Neuronal stem cell (in vitro differentiated cells): ENCODE results near the gene IQUB.
A peak's percentile ranks its signal among the peaks of the same experiment; 100 is the strongest.

Experiments used
- DNase-seq: peaks from one replicate; pipeline ENCODE4 v3.0.0-alpha.2; 2013; ENCODE audit warnings: low spot score
- H2AFZ ChIP-seq: one replicate; pipeline ENCODE4 v1.6.1; 2013; ENCODE audit warnings: mild to moderate bottlenecking, low read length, inconsistent platforms
- H2AK5ac ChIP-seq: 2 replicates; pipeline ENCODE4 v1.6.1; 2013; ENCODE audit warnings: low read depth, mild to moderate bottlenecking, inconsistent platforms, low read length, moderate library complexity, mixed read lengths
- H2BK120ac ChIP-seq: 2 replicates; pipeline ENCODE4 v1.6.1; 2013; ENCODE audit warnings: low read depth, mild to moderate bottlenecking, inconsistent platforms, low read length, moderate library complexity, mixed read lengths
- H2BK12ac ChIP-seq: one replicate; pipeline ENCODE4 v1.6.1; 2013; ENCODE audit warnings: low read length, inconsistent platforms
- H2BK15ac ChIP-seq: 2 replicates; pipeline ENCODE4 v1.6.1; 2013; ENCODE audit warnings: mild to moderate bottlenecking, low read length, inconsistent platforms, mixed read lengths
- H2BK5ac ChIP-seq: one replicate; pipeline ENCODE4 v1.6.1; 2013; ENCODE audit warnings: inconsistent platforms, mild to moderate bottlenecking, low read length, moderate library complexity
- H3K14ac ChIP-seq: one replicate; pipeline ENCODE4 v1.6.1; 2013; ENCODE audit warnings: low read length, inconsistent platforms
- H3K18ac ChIP-seq: 2 replicates; pipeline ENCODE4 v1.6.1; 2013; ENCODE audit warnings: low read length, inconsistent platforms
- H3K23ac ChIP-seq: 2 replicates; pipeline ENCODE4 v1.6.1; 2013; ENCODE audit warnings: low read depth, mild to moderate bottlenecking, mixed read lengths, low read length, inconsistent platforms; ENCODE audit not compliant: poor library complexity
- H3K27ac ChIP-seq: replicated peaks from 3 replicates; pipeline ENCODE4 v1.5.1; 2013; ENCODE audit warnings: low read length, inconsistent platforms
- H3K27me3 ChIP-seq, 3 experiments: 2 replicates each; pipeline ENCODE4 v1.6.1; 2013; ENCODE audit warnings: low read length in 3 of 3, mild to moderate bottlenecking in 2 of 3, inconsistent platforms in 1 of 3, low read depth in 1 of 3, mixed read lengths in 1 of 3, moderate library complexity in 1 of 3; ENCODE audit not compliant: control insufficient read depth in 3 of 3, insufficient read depth in 3 of 3
- H3K36me3 ChIP-seq, 2 donors: replicated peaks in 1 of 2; 2 replicates each; pipeline ENCODE4 v1.6.1; 2013; ENCODE audit warnings: low read length in 2 of 2; ENCODE audit not compliant: control insufficient read depth in 2 of 2, insufficient read depth in 2 of 2
- H3K4ac ChIP-seq: 2 replicates; pipeline ENCODE4 v1.6.1; 2013; ENCODE audit warnings: inconsistent platforms, mild to moderate bottlenecking, low read length, moderate library complexity
- H3K4me1 ChIP-seq, 2 donors: 1 replicate in 1 of 2; 2 replicates in 1 of 2; pipeline ENCODE4 v1.6.1; 2013; ENCODE audit warnings: low read length in 2 of 2, low read depth in 1 of 2; ENCODE audit not compliant: control insufficient read depth in 2 of 2, insufficient read depth in 1 of 2
- H3K4me2 ChIP-seq: one replicate; pipeline ENCODE4 v1.6.1; 2013; ENCODE audit warnings: mild to moderate bottlenecking, low read length, inconsistent platforms; ENCODE audit not compliant: insufficient read depth, poor library complexity, severe bottlenecking
- H3K4me3 ChIP-seq, 2 donors: 2 replicates each; pipeline ENCODE4 v1.5.1; 2013; ENCODE audit warnings: low read length in 2 of 2, mild to moderate bottlenecking in 2 of 2, inconsistent platforms in 1 of 2, moderate library complexity in 1 of 2
- H3K79me1 ChIP-seq: one replicate; pipeline ENCODE4 v1.6.1; 2013; ENCODE audit warnings: low read depth, mild to moderate bottlenecking, inconsistent platforms, low read length, moderate library complexity
- H3K9ac ChIP-seq: one replicate; pipeline ENCODE4 v1.6.1; 2013; ENCODE audit warnings: mild to moderate bottlenecking, low read depth, low read length, inconsistent platforms; ENCODE audit not compliant: poor library complexity
- H3K9me3 ChIP-seq, 2 donors: replicated peaks in 1 of 2; 2 replicates each; pipeline versions ENCODE3 to v1.6.1; 2013; ENCODE audit warnings: low read length in 2 of 2, mild to moderate bottlenecking in 2 of 2, inconsistent platforms in 1 of 2, low read depth in 1 of 2, mixed read lengths in 1 of 2, moderate library complexity in 1 of 2; ENCODE audit not compliant: control insufficient read depth in 2 of 2, insufficient read depth in 1 of 2
- H4K8ac ChIP-seq: one replicate; pipeline ENCODE4 v1.6.1; 2013; ENCODE audit warnings: low read depth, mild to moderate bottlenecking, inconsistent platforms, low read length, moderate library complexity
- H4K91ac ChIP-seq: one replicate; pipeline ENCODE4 v1.6.1; 2013; ENCODE audit warnings: low read length, low read depth, mild to moderate bottlenecking, inconsistent platforms; ENCODE audit not compliant: poor library complexity
- WGBS, 2 donors: extraction: QIAGEN DNeasy Blood & Tissue Kit; methylation state at CpG; one replicate each; pipeline ENCODE4 v1.1.7; 2013; ENCODE audit warnings: missing lambda C conversion rate in 2 of 2, mixed read lengths in 1 of 2; ENCODE audit not compliant: insufficient read length in 2 of 2, insufficient replicate concordance in 1 of 2; ENCODE audit errors: extremely low coverage in 2 of 2; 5-methylcytosine and 5-hydroxymethylcytosine counted together

The IQUB gene

DNA sequence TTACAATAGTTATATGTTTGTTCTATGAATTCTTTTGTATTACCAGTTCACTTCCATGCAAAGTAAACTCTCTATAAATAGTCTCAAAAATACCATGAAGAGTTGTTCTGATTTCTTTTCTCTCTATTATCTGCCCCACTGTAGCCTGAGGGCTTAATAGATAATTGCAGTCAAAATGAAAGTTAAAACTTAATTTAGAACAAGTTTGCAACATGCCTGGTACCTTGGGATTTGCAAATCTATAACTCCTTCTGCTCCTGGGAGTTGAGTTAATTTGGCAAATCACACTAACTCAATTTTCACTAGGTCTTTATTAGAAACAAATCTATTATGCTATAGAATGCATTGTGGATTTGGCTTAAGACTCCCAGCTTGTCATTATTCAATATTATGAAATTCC, 45.0 kb upstream of the IQUB start:
- H3K27me3 ChIP-seq = peaks cover 0 to 9% (median 3%) of the 10 kb centered on the region in 3 experiments
- DNase-seq = no peak
- H4K91ac ChIP-seq = no peak overlapping the region
- H3K27ac ChIP-seq = no peak overlapping the region
- no peak overlapping the region for H3K4ac ChIP-seq
- no peak overlapping the region for H3K18ac ChIP-seq
- H3K4me2 ChIP-seq = no peak overlapping the region
- H3K79me1 ChIP-seq = no peaks in the 10 kb centered on the region
- H2AFZ ChIP-seq = no peak overlapping the region
- H2BK120ac ChIP-seq = no peak overlapping the region
- no peak overlapping the region for H3K4me3 ChIP-seq
- no peak overlapping the region for H4K8ac ChIP-seq
- no peak overlapping the region for H3K23ac ChIP-seq
- no peak overlapping the region for H3K9ac ChIP-seq
- no peaks in the 10 kb centered on the region for H3K4me1 ChIP-seq
- no peak overlapping the region for H2AK5ac ChIP-seq
- H3K14ac ChIP-seq = no peak overlapping the region
- H3K36me3 ChIP-seq = no peaks in the 10 kb centered on the region
- H2BK15ac ChIP-seq = no peak overlapping the region
- H3K9me3 ChIP-seq = no peaks in the 10 kb centered on the region
- H2BK5ac ChIP-seq = no peak overlapping the region
- H2BK12ac ChIP-seq = no peak overlapping the region

DNA sequence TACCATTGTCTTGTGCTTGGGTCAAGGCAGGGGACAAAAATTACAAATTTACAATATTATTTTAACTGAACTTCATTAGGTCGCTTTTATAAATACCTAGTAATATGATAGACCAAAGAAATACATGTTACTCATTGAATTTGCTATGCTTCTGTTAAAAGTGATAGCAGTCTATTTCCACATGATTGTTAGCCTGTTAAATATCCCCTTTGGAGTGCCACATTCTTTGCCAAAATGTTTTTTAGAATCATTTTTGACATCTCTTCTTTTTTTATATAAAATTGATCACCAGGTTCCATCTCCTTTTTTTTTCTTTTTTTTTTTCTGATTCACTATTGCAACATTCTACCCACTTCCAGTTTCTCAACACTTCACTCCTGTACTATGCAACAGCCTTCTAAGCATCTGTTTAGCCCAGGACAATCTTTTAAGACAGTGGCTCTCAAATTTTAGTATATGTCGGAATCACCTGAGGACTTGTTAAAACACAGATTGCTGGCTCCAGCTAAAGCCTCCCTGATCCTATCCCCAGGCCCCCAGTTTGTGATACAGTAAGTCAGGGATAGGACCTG, 39.6 kb upstream of the IQUB start:
- H3K79me1 ChIP-seq = no peaks in the 10 kb centered on the region
- no peak overlapping the region for H2BK15ac ChIP-seq
- DNase-seq = no peak
- H4K91ac ChIP-seq = no peak overlapping the region
- no peak overlapping the region for H3K27ac ChIP-seq
- no peak overlapping the region for H2BK120ac ChIP-seq
- no peak overlapping the region for H4K8ac ChIP-seq
- no peak overlapping the region for H3K14ac ChIP-seq
- H2AK5ac ChIP-seq = no peak overlapping the region
- no CpG with 5 or more reads among the region's 2 CpGs for WGBS, 2 donors
- no peak overlapping the region for H2BK5ac ChIP-seq
- H3K9me3 ChIP-seq = no peaks in the 10 kb centered on the region
- H3K4ac ChIP-seq = no peak overlapping the region
- no peaks in the 10 kb centered on the region for H3K36me3 ChIP-seq
- no peak overlapping the region for H3K4me3 ChIP-seq
- H3K4me1 ChIP-seq = no peaks in the 10 kb centered on the region
- peaks cover 0 to 6% (median 3%) of the 10 kb centered on the region in 3 experiments for H3K27me3 ChIP-seq
- H3K9ac ChIP-seq = no peak overlapping the region
- H3K18ac ChIP-seq = no peak overlapping the region
- no peak overlapping the region for H2BK12ac ChIP-seq
- H3K23ac ChIP-seq = no peak overlapping the region
- no peak overlapping the region for H2AFZ ChIP-seq
- no peak overlapping the region for H3K4me2 ChIP-seq

DNA sequence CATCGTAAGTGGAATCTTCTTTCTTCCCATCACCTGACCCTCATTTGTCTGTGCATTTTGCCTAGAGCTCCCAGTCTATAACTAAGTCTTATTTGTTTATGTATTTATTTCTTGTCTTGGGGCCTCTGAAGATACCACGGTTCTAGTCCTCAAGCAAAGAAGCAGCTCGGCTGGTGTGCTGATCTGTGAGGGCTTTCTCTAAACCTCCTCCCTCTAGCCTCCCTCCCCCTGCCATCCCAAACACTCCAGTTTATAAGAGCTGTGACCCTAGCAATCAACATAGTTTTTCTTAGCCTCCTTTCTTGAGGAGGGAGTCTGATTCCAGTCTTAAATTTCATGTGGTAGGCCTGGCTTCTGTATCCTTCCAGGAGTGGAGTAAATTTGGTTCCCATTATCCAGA, 38.9 kb upstream of the IQUB start:
- H3K9me3 ChIP-seq = no peaks in the 10 kb centered on the region
- H2BK12ac ChIP-seq = no peak overlapping the region
- no peak overlapping the region for H3K14ac ChIP-seq
- no peaks in the 10 kb centered on the region for H3K36me3 ChIP-seq
- H4K8ac ChIP-seq = no peak overlapping the region
- no peak for DNase-seq
- H3K27me3 ChIP-seq = peaks cover 0 to 6% (median 3%) of the 10 kb centered on the region in 3 experiments
- H2BK120ac ChIP-seq = no peak overlapping the region
- no peak overlapping the region for H2BK5ac ChIP-seq
- H3K23ac ChIP-seq = no peak overlapping the region
- H3K4ac ChIP-seq = no peak overlapping the region
- H3K79me1 ChIP-seq = no peaks in the 10 kb centered on the region
- no peak overlapping the region for H3K9ac ChIP-seq
- H2AFZ ChIP-seq = peak overlapping the region; percentile 47
- H3K18ac ChIP-seq = no peak overlapping the region
- no peak overlapping the region for H3K4me2 ChIP-seq
- H3K4me1 ChIP-seq = no peaks in the 10 kb centered on the region
- H2AK5ac ChIP-seq = no peak overlapping the region
- H4K91ac ChIP-seq = no peak overlapping the region
- no peak overlapping the region for H3K4me3 ChIP-seq
- WGBS, 2 donors = no CpG with 5 or more reads among the region's 3 CpGs
- H2BK15ac ChIP-seq = no peak overlapping the region
- H3K27ac ChIP-seq = no peak overlapping the region

DNA sequence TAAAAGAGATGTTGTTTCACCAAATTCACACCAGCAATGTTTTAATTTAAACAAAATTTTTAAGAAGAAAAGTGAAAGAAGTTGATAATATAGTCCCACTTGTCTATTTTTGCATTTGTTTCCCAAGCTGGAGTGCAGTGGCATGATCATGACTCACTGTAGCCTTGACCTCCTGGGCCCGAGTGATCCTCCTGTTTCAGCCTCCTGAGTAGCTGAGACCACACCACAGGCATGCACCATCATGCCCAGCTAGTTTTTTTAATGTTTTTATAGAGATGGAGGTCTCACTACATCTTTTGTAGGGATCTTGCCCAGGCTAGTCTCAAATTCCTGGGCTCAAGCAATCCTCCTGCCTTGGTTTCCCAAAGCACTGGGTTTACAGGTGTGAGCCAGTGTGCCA, 37.3 kb upstream of the IQUB start:
- no peaks in the 10 kb centered on the region for H3K9me3 ChIP-seq
- no peak for DNase-seq
- no peak overlapping the region for H4K8ac ChIP-seq

More for the DNA sequence above, 37.3 kb upstream of the IQUB start:
- Histone ChIP-seq H3K27me3 (peaks cover 0 to 6% (median 3%) of the 10 kb centered on the region in 3 experiments), H2AK5ac (no peak overlapping the region), H3K79me1 (no peaks in the 10 kb centered on the region), H3K4me1 (no peaks in the 10 kb centered on the region), H2BK15ac (no peak overlapping the region), H3K14ac (no peak overlapping the region), H4K91ac (no peak overlapping the region), H3K23ac (no peak overlapping the region), H2BK120ac (no peak overlapping the region), H3K4me3 (no peak overlapping the region), H3K18ac (no peak overlapping the region), H3K4ac (no peak overlapping the region), H3K36me3 (no peaks in the 10 kb centered on the region), H3K4me2 (no peak overlapping the region), H3K27ac (no peak overlapping the region), H2AFZ (no peak overlapping the region), H2BK5ac (no peak overlapping the region), H3K9ac (no peak overlapping the region), H2BK12ac (no peak overlapping the region)
- no CpG with 5 or more reads among the region's 1 CpG for WGBS, 2 donors
